Measurements from ENCODE around the gene MYEOV.

Gene MYEOV

GRCh38 chr11:69252490-69252837, 41.5 kb upstream of the MYEOV start:
- Histone ChIP-seq H3K36me3 (ENCODE audit: control insufficient read depth in 2 of 2, insufficient read depth in 1 of 2, low read length in 2 of 2) (no peaks in the 10 kb centered on the region), H3K4me1 (ENCODE audit: control insufficient read depth, insufficient read depth, low read length) (no peaks in the 10 kb centered on the region), H3K9me3 (ENCODE audit: control insufficient read depth, insufficient read depth, low read depth, low read length) (no peaks in the 10 kb centered on the region), H3K4me3 (ENCODE audit: low read depth, low read length) (no peak overlapping the region), H3K27ac (ENCODE audit: extremely low read depth, low read depth, low read length) (no peak overlapping the region)
- ChIA-PET CTCF (interaction anchor here (0.6 kb wide), 1 partner anchor 11 kb away, joined by 3 read pairs; no protein-coding TSS in a partner anchor), POLR2A (no interaction called here)
- TF ChIP-seq ZNF175 (tag by site-specific recombination; IDR thresholded peaks at IDR 0.05) (no peak), ZNF2 (tag by site-specific recombination; IDR thresholded peaks at IDR 0.05) (no peak), ZNF626 (tag by site-specific recombination; IDR thresholded peaks at IDR 0.05) (no peak), GLI4 (tag by site-specific recombination; IDR thresholded peaks at IDR 0.05) (no peak), ZBTB48 (tag by site-specific recombination; IDR thresholded peaks at IDR 0.05) (no peak), ZNF791 (tag by site-specific recombination; IDR thresholded peaks at IDR 0.05) (no peak), ZNF571 (tag by site-specific recombination; IDR thresholded peaks at IDR 0.05) (no peak), REPIN1 (tag by site-specific recombination; IDR thresholded peaks at IDR 0.05; ENCODE audit: low read depth) (no peak), ZNF624 (tag by site-specific recombination; IDR thresholded peaks at IDR 0.05) (no peak), ZNF426 (tag by site-specific recombination; IDR thresholded peaks at IDR 0.05) (no peak), ZNF76 (tag by site-specific recombination; IDR thresholded peaks at IDR 0.05; ENCODE audit: borderline replicate concordance, low read depth) (no peak), ZNF555 (tag by site-specific recombination; conservative IDR thresholded peaks at IDR 0.05) (no peak), TCF7L2 (IDR thresholded peaks at IDR 0.05; ENCODE audit: borderline replicate concordance, low read depth, low read length) (no peak), ZNF24 (tag by site-specific recombination; IDR thresholded peaks at IDR 0.05) (no peak), ZNF488 (tag by site-specific recombination; IDR thresholded peaks at IDR 0.05) (no peak), ZBTB8A (tag by site-specific recombination; IDR thresholded peaks at IDR 0.05) (no peak)
- TF ChIP-seq, protein P1, sequence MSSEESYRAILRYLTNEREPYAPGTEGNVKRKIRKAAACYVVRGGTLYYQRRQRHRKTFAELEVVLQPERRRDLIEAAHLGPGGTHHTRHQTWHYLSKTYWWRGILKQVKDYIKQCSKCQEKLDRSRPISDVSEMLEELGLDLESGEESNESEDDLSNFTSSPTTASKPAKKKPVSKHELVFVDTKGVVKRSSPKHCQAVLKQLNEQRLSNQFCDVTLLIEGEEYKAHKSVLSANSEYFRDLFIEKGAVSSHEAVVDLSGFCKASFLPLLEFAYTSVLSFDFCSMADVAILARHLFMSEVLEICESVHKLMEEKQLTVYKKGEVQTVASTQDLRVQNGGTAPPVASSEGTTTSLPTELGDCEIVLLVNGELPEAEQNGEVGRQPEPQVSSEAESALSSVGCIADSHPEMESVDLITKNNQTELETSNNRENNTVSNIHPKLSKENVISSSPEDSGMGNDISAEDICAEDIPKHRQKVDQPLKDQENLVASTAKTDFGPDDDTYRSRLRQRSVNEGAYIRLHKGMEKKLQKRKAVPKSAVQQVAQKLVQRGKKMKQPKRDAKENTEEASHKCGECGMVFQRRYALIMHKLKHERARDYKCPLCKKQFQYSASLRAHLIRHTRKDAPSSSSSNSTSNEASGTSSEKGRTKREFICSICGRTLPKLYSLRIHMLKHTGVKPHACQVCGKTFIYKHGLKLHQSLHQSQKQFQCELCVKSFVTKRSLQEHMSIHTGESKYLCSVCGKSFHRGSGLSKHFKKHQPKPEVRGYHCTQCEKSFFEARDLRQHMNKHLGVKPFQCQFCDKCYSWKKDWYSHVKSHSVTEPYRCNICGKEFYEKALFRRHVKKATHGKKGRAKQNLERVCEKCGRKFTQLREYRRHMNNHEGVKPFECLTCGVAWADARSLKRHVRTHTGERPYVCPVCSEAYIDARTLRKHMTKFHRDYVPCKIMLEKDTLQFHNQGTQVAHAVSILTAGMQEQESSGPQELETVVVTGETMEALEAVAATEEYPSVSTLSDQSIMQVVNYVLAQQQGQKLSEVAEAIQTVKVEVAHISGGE (tag by site-specific recombination; conservative IDR thresholded peaks at IDR 0.05; ENCODE audit: low read depth): no peak

- POLR2A ChIA-PET: no interaction called here
- TF ChIP-seq ZNF202 (tag by site-specific recombination; IDR thresholded peaks at IDR 0.05; ENCODE audit: borderline replicate concordance): no peak
- TF ChIP-seq SETDB1 (IDR thresholded peaks at IDR 0.05; ENCODE audit: insufficient read length, low read length): peak; percentile 45
- TF ChIP-seq ZBTB17 (tag by site-specific recombination; IDR thresholded peaks at IDR 0.05): peak; percentile 38; the same call in 1 of the 2 replicates
- TF ChIP-seq ZNF777 (tag by site-specific recombination; IDR thresholded peaks at IDR 0.05; ENCODE audit: borderline replicate concordance): no peak
- TF ChIP-seq ZNF544 (tag by site-specific recombination; IDR thresholded peaks at IDR 0.05): no peak
- TF ChIP-seq, protein P2, sequence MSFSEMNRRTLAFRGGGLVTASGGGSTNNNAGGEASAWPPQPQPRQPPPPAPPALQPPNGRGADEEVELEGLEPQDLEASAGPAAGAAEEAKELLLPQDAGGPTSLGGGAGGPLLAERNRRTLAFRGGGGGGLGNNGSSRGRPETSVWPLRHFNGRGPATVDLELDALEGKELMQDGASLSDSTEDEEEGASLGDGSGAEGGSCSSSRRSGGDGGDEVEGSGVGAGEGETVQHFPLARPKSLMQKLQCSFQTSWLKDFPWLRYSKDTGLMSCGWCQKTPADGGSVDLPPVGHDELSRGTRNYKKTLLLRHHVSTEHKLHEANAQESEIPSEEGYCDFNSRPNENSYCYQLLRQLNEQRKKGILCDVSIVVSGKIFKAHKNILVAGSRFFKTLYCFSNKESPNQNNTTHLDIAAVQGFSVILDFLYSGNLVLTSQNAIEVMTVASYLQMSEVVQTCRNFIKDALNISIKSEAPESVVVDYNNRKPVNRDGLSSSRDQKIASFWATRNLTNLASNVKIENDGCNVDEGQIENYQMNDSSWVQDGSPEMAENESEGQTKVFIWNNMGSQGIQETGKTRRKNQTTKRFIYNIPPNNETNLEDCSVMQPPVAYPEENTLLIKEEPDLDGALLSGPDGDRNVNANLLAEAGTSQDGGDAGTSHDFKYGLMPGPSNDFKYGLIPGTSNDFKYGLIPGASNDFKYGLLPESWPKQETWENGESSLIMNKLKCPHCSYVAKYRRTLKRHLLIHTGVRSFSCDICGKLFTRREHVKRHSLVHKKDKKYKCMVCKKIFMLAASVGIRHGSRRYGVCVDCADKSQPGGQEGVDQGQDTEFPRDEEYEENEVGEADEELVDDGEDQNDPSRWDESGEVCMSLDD (tag by site-specific recombination; IDR thresholded peaks at IDR 0.05): no peak
- no peak for TF ChIP-seq SP7 (tag by site-specific recombination; IDR thresholded peaks at IDR 0.05)
- no peak for TF ChIP-seq WT1 (tag by site-specific recombination; IDR thresholded peaks at IDR 0.05)
- Histone ChIP-seq H3K9me3 (ENCODE audit: control insufficient read depth, insufficient read depth, low read depth, low read length) (no peaks in the 10 kb centered on the region), H3K36me3 (ENCODE audit: control insufficient read depth in 2 of 2, insufficient read depth in 1 of 2, low read length in 2 of 2) (no peaks in the 10 kb centered on the region), H3K4me1 (ENCODE audit: control insufficient read depth, insufficient read depth, low read length) (no peaks in the 10 kb centered on the region), H3K4me3 (ENCODE audit: low read depth, low read length) (no peak overlapping the region), H3K27ac (ENCODE audit: extremely low read depth, low read depth, low read length) (no peak overlapping the region)
- CTCF ChIA-PET: no interaction called here
Observed at GRCh38 chr11:69253028-69253427, 40.9 kb upstream of the MYEOV start.

Data from HEK293 (cell line).